Naive B cell (primary cell): Measurements from ENCODE around the gene FAH. TPM values are rescaled to one million over a fixed set of nuclear protein-coding genes. Genes with fewer than 3 reads are reported as not detected.
A peak's percentile ranks its signal among the peaks of the same experiment; 100 is the strongest.
"Not testable (repeated sequence)": the region's sequence is repeated elsewhere in the genome, so short reads cannot be mapped to it uniquely, and the experiment has no call there.

Experiments used
- ATAC-seq, 2 donors: fragments of 150-1000 bp; cut with Tn5 transposase; 2 replicates each; pipeline ENCODE4 v1.10.0; 2021; ENCODE audit warnings: low read depth in 2 of 2, mild to moderate bottlenecking in 2 of 2, moderate library complexity in 2 of 2
- DNase-seq: peaks from one replicate; pipeline ENCODE4 v3.0.0; 2022
- H3K27ac Mint-ChIP-seq, 6 donors: one replicate each; pipeline ENCODE4 v1.8.0; 2020 to 2022; ENCODE audit warnings: mild to moderate bottlenecking in 6 of 6, mixed read lengths in 6 of 6, moderate library complexity in 5 of 6, inconsistent platforms in 2 of 6
- H3K27me3 Mint-ChIP-seq, 3 donors: one replicate each; pipeline ENCODE4 v1.8.0; 2021 to 2022; ENCODE audit warnings: mixed read lengths in 3 of 3, mild to moderate bottlenecking in 1 of 3
- H3K36me3 Mint-ChIP-seq, 2 donors: one replicate each; pipeline ENCODE4 v1.8.0; 2020 to 2022; ENCODE audit warnings: mixed read lengths in 2 of 2, inconsistent platforms in 1 of 2, mild to moderate bottlenecking in 1 of 2
- H3K4me1 Mint-ChIP-seq, 3 donors: one replicate each; pipeline ENCODE4 v1.8.0; 2020 to 2022; ENCODE audit warnings: mixed read lengths in 3 of 3, inconsistent platforms in 1 of 3, mild to moderate bottlenecking in 1 of 3, moderate library complexity in 1 of 3
- H3K4me3 Mint-ChIP-seq, 8 donors: one replicate each; pipeline ENCODE4 v1.8.0; 2020 to 2022; ENCODE audit warnings: mild to moderate bottlenecking in 8 of 8, mixed read lengths in 8 of 8, moderate library complexity in 8 of 8, inconsistent platforms in 2 of 8
- H3K9me3 Mint-ChIP-seq, 7 donors: one replicate each; pipeline ENCODE4 v1.8.0; 2020 to 2022; ENCODE audit warnings: mixed read lengths in 7 of 7, mild to moderate bottlenecking in 5 of 7, inconsistent platforms in 2 of 7, moderate library complexity in 1 of 7
- polyA plus RNA-seq, 6 donors: library from polyadenylated mRNA; unstranded; fragments of 300-500 nt; fragmentation: Illumina TruSeq; gene quantifications; one replicate each; pipeline ENCODE4 v1.2.3, GENCODE V29; 2021; ENCODE audit warnings: low read depth in 6 of 6

The FAH gene
- polyA plus RNA-seq, 6 donors from 2014 or later: 0.58 to 1.7 (median 0.97) TPM; not detected in 1

DNA sequence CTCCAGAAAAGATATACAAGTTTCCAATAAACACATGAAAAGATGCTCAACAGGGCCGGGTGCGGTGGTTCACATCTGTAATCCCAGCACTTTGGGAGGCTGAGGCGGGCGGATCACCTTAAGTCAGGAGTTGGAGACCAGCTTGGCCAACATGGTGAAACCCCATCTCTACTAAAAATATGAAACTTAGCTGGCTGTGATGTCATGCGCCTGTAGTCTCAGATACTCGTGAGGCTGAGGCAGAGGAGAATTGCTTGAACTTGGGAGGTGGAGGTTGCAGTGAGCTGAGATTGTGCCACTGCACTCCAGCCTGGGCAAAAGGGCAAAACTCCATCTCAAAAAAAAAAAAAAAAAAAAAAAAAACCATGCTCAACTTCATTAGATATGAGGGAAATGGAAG is 25.5 kb upstream of the FAH start:
- ATAC-seq, H3K9me3 Mint-ChIP-seq, H3K27me3 Mint-ChIP-seq, DNase-seq, H3K4me1 Mint-ChIP-seq, H3K4me3 Mint-ChIP-seq: not testable (repeated sequence)
- peaks cover 15 to 18% of the 10 kb centered on the region in 2 donors for H3K36me3 Mint-ChIP-seq
- H3K27ac Mint-ChIP-seq: peak overlapping the region in 1 of 6 donors; percentile 57

DNA sequence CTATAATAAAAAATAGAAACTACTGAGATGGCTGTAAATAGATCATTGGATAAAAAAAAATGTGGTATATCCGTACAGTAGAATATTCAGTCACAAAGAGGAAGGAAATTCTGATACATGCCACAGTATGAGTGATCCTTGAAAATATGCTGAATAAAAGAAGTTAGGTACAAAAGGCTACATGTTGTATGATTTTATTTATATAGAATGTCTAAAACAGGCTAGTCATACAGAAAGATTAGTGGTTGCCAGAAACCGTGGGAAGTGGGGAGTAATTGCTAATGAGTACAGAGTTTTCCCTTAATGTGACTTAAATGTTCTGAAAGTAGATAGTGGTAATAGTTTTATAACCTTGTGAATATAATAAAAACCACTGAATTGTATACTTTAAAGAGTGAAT is 24.9 kb upstream of the FAH start:
- no peaks in the 10 kb centered on the region for H3K9me3 Mint-ChIP-seq
- ATAC-seq (no peak), DNase-seq (no peak)
- no peaks in the 10 kb centered on the region for H3K4me1 Mint-ChIP-seq
- peak overlapping the region in 3 of 6 donors; percentile 2 to 10 (median 3) for H3K27ac Mint-ChIP-seq
- no peaks in the 10 kb centered on the region for H3K27me3 Mint-ChIP-seq
- H3K36me3 Mint-ChIP-seq: peaks cover 14 to 18% of the 10 kb centered on the region in 2 donors
- H3K4me3 Mint-ChIP-seq: no peak overlapping the region

DNA sequence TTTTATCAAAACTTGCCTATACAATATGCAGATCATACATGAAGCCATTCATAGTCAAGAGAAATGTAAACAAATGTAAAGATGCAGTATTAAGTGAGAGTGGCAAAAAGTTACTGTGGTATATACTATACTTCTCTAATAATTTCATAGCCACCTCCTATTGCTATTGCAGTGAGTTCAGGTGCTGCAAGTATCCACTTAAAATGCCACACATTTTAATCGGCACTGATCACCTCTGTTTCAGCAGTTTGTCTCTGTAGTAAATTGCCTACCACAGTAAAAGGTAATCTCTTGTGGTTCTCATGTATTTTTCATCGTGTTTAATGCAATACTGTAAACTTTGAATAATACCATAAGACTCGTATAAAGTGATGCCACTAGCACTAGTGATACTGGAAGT is 20.4 kb upstream of the FAH start:
- Mint-ChIP-seq H3K4me1 (peaks cover 0 to 5% (median 0%) of the 10 kb centered on the region in 3 donors), H3K27me3 (no peaks in the 10 kb centered on the region), H3K36me3 (peaks cover 21 to 22% of the 10 kb centered on the region in 2 donors), H3K27ac (no peak overlapping the region), H3K4me3 (no peak overlapping the region), H3K9me3 (no peaks in the 10 kb centered on the region)
- DNase-seq (no peak), ATAC-seq (no peak)

DNA sequence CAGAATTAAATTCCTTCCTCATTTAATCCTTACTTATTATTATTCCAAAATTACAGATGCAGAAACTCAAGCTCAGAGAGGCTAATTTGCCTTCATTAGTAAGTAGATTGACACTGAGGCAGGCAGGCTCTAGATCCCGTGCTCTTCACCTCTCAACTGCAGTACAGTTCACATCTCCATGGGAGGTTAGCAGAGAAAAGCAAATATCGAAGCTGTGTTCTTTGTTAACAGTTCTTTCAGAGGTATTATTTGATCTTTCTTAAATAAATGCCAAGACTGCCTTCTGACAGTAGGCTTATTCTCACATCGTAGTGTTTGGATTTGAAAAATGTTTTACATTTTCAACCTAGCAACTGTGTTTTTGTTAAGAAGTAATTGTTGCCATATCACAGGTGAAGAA is 15.9 kb upstream of the FAH start:
- H3K27me3 Mint-ChIP-seq: no peaks in the 10 kb centered on the region
- H3K36me3 Mint-ChIP-seq: peaks cover 16 to 17% of the 10 kb centered on the region in 2 donors
- no peak for DNase-seq
- H3K9me3 Mint-ChIP-seq: no peaks in the 10 kb centered on the region
- ATAC-seq: no peak
- H3K27ac Mint-ChIP-seq: no peak overlapping the region
- peaks cover 0 to 5% (median 0%) of the 10 kb centered on the region in 3 donors for H3K4me1 Mint-ChIP-seq
- no peak overlapping the region for H3K4me3 Mint-ChIP-seq

DNA sequence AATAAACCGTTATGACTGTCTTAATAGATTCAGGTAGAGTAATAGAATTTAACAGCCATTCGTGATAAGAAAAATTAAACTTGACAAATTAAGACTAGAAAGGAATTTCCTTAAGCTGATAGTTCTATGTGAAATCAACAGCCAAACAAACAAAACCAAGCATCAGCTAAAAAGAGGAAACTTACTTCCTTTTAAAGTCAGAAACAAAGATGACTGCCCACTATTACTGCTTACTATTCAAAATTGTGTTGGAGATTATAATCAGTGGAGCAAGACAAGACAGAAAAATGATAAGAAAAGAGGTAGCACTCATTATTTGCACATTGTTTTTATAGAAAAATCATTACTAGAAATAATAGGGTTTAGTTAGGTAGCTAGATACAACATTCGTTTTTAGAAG is 13.8 kb upstream of the FAH start:
- peaks cover 14 to 16% of the 10 kb centered on the region in 2 donors for H3K36me3 Mint-ChIP-seq
- H3K27me3 Mint-ChIP-seq: no peaks in the 10 kb centered on the region
- no peak for ATAC-seq
- H3K4me1 Mint-ChIP-seq: peaks cover 0 to 5% (median 3%) of the 10 kb centered on the region in 3 donors
- no peaks in the 10 kb centered on the region for H3K9me3 Mint-ChIP-seq
- peak overlapping the region in 2 of 6 donors; percentile 48 to 66 for H3K27ac Mint-ChIP-seq
- H3K4me3 Mint-ChIP-seq: no peak overlapping the region
- DNase-seq: no peak

DNA sequence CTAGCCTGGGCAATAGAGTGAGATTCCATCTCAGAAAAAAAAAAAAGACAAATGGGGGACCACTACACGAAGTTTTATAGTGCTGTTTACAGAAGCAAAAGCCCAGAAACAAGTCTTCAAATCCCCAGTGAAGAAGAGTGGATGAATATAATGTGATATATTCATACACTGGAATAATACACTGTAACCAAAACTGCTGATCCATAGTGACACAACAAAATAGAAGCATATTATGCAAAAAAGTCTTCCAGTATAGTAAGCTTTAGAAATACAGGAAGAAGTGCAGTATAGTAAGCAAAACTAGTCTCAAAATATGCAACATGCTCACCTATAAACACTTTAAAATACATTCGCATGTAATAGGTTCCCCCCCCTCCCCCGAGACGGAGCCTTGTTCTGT is 11.9 kb upstream of the FAH start:
- Mint-ChIP-seq H3K27ac (no peak overlapping the region), H3K4me1 (peaks cover 0 to 3% (median 0%) of the 10 kb centered on the region in 3 donors), H3K9me3 (no peaks in the 10 kb centered on the region), H3K27me3 (no peaks in the 10 kb centered on the region), H3K36me3 (peaks cover 0 to 7% of the 10 kb centered on the region in 2 donors), H3K4me3 (no peak overlapping the region)
- DNase-seq: no peak
- no peak for ATAC-seq

DNA sequence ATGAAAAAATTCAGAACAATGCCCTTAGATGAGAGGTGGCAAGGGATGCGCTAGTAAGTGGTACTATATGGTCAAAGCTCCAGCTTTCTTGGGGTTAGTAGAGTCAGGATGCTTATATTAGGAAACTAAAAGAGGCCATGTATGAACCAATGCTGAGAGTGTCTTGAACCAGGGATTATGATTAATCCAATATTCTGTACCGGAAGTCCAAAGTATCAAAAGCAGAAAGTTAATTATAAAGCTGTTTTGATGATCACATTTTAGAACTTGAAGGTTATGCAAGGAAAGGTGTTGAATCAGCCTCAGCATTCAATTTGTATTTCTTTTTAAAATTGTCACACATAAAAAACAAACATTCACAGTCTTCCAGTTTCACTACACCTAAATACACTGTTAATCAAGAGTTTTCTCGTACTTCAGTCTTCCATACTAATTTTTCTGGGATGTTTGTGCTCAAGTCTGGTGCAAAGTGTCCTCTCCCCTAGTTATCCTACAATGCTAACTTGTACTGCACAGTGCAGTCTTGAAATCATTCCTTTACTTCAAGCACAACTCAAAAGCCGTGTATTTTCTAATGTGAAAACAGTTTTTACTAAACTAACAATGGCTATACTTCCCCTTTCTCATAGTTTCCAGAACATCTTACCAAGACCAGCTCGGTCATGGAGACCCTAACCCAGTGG is 10.7 kb upstream of the FAH start:
- DNase-seq (no peak), ATAC-seq (no peak)
- Mint-ChIP-seq H3K4me1 (peaks cover 0 to 3% (median 0%) of the 10 kb centered on the region in 3 donors), H3K27ac (peak overlapping the region in 1 of 6 donors; percentile 26), H3K4me3 (no peak overlapping the region), H3K27me3 (no peaks in the 10 kb centered on the region), H3K36me3 (peaks cover 0 to 7% of the 10 kb centered on the region in 2 donors), H3K9me3 (peaks cover 0 to 2% (median 0%) of the 10 kb centered on the region in 7 donors)

DNA sequence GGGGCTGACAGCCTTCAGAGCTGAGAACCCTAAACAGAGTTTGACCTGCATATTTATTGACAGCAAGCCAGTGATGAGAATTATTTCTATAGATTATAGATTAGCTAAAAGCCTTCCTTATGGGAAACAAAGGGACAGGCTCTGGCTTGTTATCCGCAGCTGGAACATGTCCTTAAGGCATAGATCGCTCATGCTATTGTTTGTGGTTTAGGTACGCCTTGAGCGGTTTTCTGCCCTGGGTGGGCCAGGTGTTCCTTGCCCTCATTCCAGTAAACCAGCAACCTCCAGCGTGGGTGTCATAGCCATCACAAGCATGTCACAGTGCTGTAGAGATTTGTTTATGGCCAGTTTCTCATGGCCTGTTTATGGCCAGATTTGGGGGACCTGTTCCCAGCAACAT is 10.2 kb upstream of the FAH start:
- no peak overlapping the region for H3K27ac Mint-ChIP-seq
- H3K27me3 Mint-ChIP-seq: no peaks in the 10 kb centered on the region
- H3K9me3 Mint-ChIP-seq: peaks cover 0 to 2% (median 0%) of the 10 kb centered on the region in 7 donors

DNA sequence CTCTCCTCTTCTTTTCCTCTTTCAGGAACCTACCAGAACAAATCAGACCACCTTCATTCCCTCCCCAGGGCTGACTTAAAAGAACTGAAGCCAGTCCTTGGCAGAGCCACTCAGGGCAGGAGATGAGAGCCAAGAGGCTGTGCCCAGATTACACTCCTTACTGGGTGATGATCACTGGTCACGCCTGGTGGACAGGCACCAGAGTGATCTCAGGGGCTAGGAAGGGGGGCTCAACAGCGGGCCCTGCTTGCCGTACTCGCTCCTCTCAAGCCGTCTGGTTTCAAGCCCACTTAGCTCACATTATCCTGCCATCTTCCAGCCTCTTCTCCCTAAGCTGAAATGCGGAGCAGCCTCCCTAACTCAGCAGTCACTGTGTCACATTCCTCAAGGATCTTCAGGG is 1.7 kb upstream of the FAH start:
- peak overlapping the region in 3 of 8 donors; percentile 21 to 87 (median 59) for H3K4me3 Mint-ChIP-seq
- no peaks in the 10 kb centered on the region for H3K27me3 Mint-ChIP-seq
- H3K36me3 Mint-ChIP-seq: no peaks in the 10 kb centered on the region
- DNase-seq (no peak), ATAC-seq (no peak)
- peaks cover 0 to 2% (median 0%) of the 10 kb centered on the region in 7 donors for H3K9me3 Mint-ChIP-seq
- H3K27ac Mint-ChIP-seq: peak overlapping the region in 3 of 6 donors; percentile 62 to 73 (median 65)
- peaks cover 14 to 21% (median 16%) of the 10 kb centered on the region in 3 donors for H3K4me1 Mint-ChIP-seq

More for the DNA sequence above, 10.2 kb upstream of the FAH start:
- ATAC-seq (no peak), DNase-seq (no peak)
- Mint-ChIP-seq H3K36me3 (peaks cover 0 to 4% of the 10 kb centered on the region in 2 donors), H3K4me3 (no peak overlapping the region), H3K4me1 (peaks cover 0 to 3% (median 0%) of the 10 kb centered on the region in 3 donors)

DNA sequence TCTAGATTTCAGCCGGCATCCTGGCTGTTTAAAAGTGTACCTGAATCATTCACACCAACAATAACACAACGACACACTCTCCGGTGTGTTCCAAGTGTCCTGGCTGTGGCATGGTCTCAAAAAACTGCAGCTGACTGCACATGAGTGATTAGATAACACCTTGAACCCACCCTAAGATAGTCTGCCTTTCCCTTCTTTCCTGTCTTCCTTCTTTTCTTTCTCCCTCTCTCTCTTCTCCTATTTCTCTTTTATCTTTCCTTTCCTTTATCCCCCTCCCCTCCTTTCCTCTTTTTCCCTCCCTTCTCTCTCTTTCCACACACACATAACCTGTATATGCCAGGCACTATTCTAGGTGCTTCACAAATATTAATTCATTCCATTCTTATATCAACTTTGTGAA is 1.2 kb upstream of the FAH start:
- Mint-ChIP-seq H3K9me3 (no peaks in the 10 kb centered on the region), H3K27me3 (no peaks in the 10 kb centered on the region), H3K27ac (peak overlapping the region in 3 of 6 donors; percentile 34 to 83 (median 65)), H3K4me3 (peak overlapping the region; percentile 83 to 95 (median 88)), H3K4me1 (peaks cover 14 to 21% (median 16%) of the 10 kb centered on the region in 3 donors), H3K36me3 (no peaks in the 10 kb centered on the region)
- ATAC-seq (no peak), DNase-seq (no peak)

DNA sequence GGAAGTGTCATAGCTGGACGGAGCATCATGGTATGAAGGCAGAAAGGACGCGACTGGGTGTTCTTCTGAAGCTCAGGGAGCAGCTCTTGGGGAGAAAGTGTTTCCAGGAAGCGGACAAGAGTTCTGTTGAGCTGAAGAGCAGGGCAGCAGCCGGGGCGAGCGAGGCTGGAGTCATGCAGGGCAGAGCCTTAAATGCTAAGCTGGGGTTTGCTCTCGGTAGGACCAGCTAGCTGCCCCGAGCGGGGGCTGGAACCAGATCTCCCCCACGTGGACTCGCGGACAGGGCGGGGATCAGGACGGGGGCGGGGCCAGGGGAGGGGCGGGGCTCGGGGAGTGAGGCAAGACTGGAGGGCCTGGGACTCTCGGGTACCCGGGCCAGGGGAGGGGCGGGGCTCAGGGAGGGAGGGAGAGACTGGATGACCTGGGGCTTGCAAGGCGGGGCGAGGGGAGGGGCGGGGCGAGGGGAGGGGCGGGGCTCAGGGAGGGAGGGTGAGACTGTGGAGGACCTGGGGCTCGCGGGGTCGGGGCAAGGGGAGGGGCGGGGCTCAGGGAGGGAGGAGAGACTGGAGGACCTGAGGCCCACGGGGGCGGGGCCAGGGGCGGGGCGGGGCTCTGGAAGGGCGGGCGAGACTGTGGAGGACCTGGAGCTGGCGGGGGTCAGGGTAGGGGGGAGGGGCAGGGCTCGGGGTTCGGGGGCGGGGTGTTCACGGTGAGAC is 461 bp upstream of the FAH start:
- Mint-ChIP-seq H3K4me3 (peak overlapping the region; percentile 83 to 95 (median 88)), H3K27ac (peak overlapping the region; percentile 34 to 93 (median 80)), H3K9me3 (no peaks in the 10 kb centered on the region), H3K36me3 (no peaks in the 10 kb centered on the region), H3K27me3 (no peaks in the 10 kb centered on the region), H3K4me1 (peaks cover 14 to 21% (median 16%) of the 10 kb centered on the region in 3 donors)
- ATAC-seq (peak; percentile 75 to 80), DNase-seq (peak; percentile 70)

DNA sequence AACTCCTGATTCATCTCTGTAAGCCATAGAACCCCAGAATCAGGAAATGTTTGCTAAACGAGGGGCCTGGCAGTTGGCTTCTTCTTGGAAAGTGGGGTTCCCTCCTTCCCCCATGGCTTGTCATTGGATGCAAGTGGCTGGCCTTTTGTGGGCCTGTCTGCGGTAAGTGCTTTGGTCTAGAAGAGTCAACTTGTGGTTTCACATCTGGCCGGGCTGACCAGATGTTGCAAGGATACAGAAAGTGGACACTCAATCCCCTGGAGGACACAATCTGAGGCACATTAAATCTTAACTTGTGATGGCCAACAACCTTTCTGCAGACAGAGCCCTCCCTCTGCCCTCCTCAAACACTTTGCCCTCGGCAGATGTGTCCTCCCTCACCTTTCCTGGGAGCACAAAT is 1.1 kb downstream of the FAH start:
- Mint-ChIP-seq H3K9me3 (no peaks in the 10 kb centered on the region), H3K36me3 (no peaks in the 10 kb centered on the region), H3K4me3 (peak overlapping the region in 6 of 8 donors; percentile 52 to 95 (median 88)), H3K27ac (no peak overlapping the region), H3K4me1 (peaks cover 16 to 21% (median 20%) of the 10 kb centered on the region in 3 donors), H3K27me3 (no peaks in the 10 kb centered on the region)
- no peak for DNase-seq
- no peak for ATAC-seq

DNA sequence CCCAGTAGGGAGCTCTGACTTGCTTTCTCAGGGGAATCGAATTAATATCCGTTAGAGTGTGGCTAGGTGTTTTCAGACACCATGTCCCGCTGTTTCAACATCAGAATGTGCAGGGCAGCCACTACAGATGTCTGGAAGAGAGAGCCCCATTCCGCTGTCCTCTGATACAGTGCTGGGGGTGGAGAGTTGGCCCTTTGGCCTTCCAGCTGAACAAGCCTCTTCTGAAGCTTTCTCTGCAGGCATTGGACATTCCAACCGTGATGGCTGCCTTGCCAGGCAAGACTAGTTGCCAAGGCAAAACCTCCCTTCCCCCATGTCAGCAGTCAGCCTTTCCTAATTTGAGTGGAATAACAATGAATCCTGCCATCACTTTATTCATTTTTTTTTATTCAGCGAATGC is 1.5 kb downstream of the FAH start:
- Mint-ChIP-seq H3K4me1 (peaks cover 16 to 24% (median 23%) of the 10 kb centered on the region in 3 donors), H3K27me3 (no peaks in the 10 kb centered on the region), H3K9me3 (no peaks in the 10 kb centered on the region), H3K36me3 (no peaks in the 10 kb centered on the region), H3K4me3 (peak overlapping the region in 5 of 8 donors; percentile 83 to 95 (median 90)), H3K27ac (no peak overlapping the region)
- no peak for ATAC-seq
- DNase-seq: no peak

DNA sequence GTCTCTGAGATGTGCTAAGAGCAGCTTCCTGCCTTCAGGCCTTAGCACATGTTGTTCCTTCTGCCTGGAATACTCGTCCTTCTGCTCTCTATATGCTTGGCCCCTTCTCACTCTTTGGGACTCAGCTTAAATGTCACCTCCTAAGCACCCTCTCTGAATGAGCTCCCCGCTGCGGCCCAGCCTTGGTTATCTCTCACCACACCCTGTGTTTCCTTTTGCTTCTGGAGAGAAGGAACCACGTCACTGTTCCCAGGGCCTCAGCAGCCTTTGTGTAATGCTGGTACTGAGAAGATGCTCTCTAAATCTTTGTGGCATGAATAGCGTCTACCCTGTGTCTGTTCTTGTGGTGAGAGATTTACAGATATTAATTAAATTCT is 2.2 kb downstream of the FAH start:
- no peak overlapping the region for H3K27ac Mint-ChIP-seq
- H3K36me3 Mint-ChIP-seq: no peaks in the 10 kb centered on the region
- peak overlapping the region in 5 of 8 donors; percentile 28 to 90 (median 53) for H3K4me3 Mint-ChIP-seq
- H3K4me1 Mint-ChIP-seq: peaks cover 16 to 30% (median 27%) of the 10 kb centered on the region in 3 donors
- ATAC-seq (no peak), DNase-seq (no peak)
- H3K9me3 Mint-ChIP-seq: no peaks in the 10 kb centered on the region
- H3K27me3 Mint-ChIP-seq: no peaks in the 10 kb centered on the region
